SK-N-SH (cell line): ENCODE measurements around the gene GPR39. TPM values are rescaled to one million over a fixed set of nuclear protein-coding genes. Genes with fewer than 3 reads are reported as not detected.

ENCODE experiments used
- CTCF ChIA-PET: fragments of 300-600, 350-600 bp; formaldehyde crosslinking; extraction: SDS; loops from one replicate; lab custom pipeline; 2021; lab: Yijun Ruan, JAX
- POLR2A ChIA-PET: fragments of 350-600 bp; sonication (Branson Sonifier 250); formaldehyde crosslinking; extraction: SDS; loops from one replicate; lab custom pipeline; 2020; ENCODE audit warnings: antibody characterized with exemption, inconsistent platforms; lab: Yijun Ruan, JAX
- DNase-seq: peaks from one replicate; pipeline ENCODE4 v3.0.0; 2012
- H2AFZ ChIP-seq: fragments of 200-600 bp; sonication (generic); 2 replicates; pipeline ENCODE4 v1.8.1; 2016; ENCODE audit warnings: antibody characterized with exemption, mild to moderate bottlenecking, low read depth
- H3F3A ChIP-seq: fragments of 200-600 bp; sonication (generic); replicated peaks from 2 replicates; pipeline ENCODE3; 2016; ENCODE audit warnings: antibody characterized with exemption, mild to moderate bottlenecking; ENCODE audit not compliant: insufficient read depth
- H3K27ac ChIP-seq, 2 experiments: fragments of 200-500 bp in 1 of 2; fragments of 200-600 bp in 1 of 2; sonication (Bioruptor generic) in 1 of 2; sonication (generic), shearing (Covaris generic) in 1 of 2; 2 replicates each; pipeline versions ENCODE4 v1.5.1 to v1.6.1; 2014 to 2016; ENCODE audit warnings: low read depth in 2 of 2, inconsistent platforms in 1 of 2, low read length in 1 of 2, mild to moderate bottlenecking in 1 of 2, mixed read lengths in 1 of 2
- H3K27me3 ChIP-seq: fragments of 200-600 bp; sonication (generic), shearing (Covaris generic); 2 replicates; pipeline ENCODE4 v1.6.1; 2016; ENCODE audit warnings: mixed run types; ENCODE audit not compliant: insufficient read depth
- H3K36me3 ChIP-seq, 2 experiments: fragments of 200-500 bp in 1 of 2; fragments of 200-600 bp in 1 of 2; sonication (Bioruptor generic) in 1 of 2; sonication (generic) in 1 of 2; replicated peaks in 1 of 2; 2 replicates each; pipeline versions ENCODE3 to v1.5.1; 2014 to 2016; ENCODE audit warnings: low read length in 1 of 2, mild to moderate bottlenecking in 1 of 2; ENCODE audit not compliant: insufficient read depth in 2 of 2, control insufficient read depth in 1 of 2
- H3K4me1 ChIP-seq, 2 experiments: fragments of 200-500 bp in 1 of 2; fragments of 200-600 bp in 1 of 2; sonication (Bioruptor generic) in 1 of 2; sonication (generic), shearing (Covaris generic) in 1 of 2; 2 replicates each; pipeline versions ENCODE4 v1.5.1 to v1.6.1; 2014 to 2016; ENCODE audit warnings: low read depth in 1 of 2, low read length in 1 of 2, mixed run types in 1 of 2; ENCODE audit not compliant: insufficient read depth in 2 of 2, control insufficient read depth in 1 of 2
- H3K4me2 ChIP-seq: fragments of 200-600 bp; sonication (generic), shearing (Covaris generic); 2 replicates; pipeline ENCODE4 v1.6.1; 2017; ENCODE audit warnings: mixed run types
- H3K4me3 ChIP-seq, 2 experiments: fragments of 200-500 bp in 1 of 2; fragments of 200-600 bp in 1 of 2; sonication (Bioruptor generic) in 1 of 2; sonication (generic), shearing (Covaris generic) in 1 of 2; 2 replicates each; pipeline versions ENCODE4 v1.5.1 to v1.8.1; 2014 to 2016; ENCODE audit warnings: low read depth in 2 of 2, inconsistent platforms in 1 of 2, low read length in 1 of 2, mild to moderate bottlenecking in 1 of 2, mixed read lengths in 1 of 2, moderate library complexity in 1 of 2
- H3K79me2 ChIP-seq: fragments of 200-600 bp; sonication (generic); 2 replicates; pipeline ENCODE4 v1.8.1; 2017; ENCODE audit warnings: mild to moderate bottlenecking; ENCODE audit not compliant: insufficient read depth
- H3K9ac ChIP-seq: fragments of 200-600 bp; sonication (generic); 2 replicates; pipeline ENCODE4 v1.6.1; 2017; ENCODE audit warnings: mixed run types
- H3K9me2 ChIP-seq: fragments of 200-600 bp; sonication (generic); 2 replicates; pipeline ENCODE4 v1.6.1; 2017; ENCODE audit warnings: mixed run types
- H3K9me3 ChIP-seq: fragments of 200-600 bp; sonication (generic); 2 replicates; pipeline ENCODE4 v1.6.1; 2017; ENCODE audit warnings: mixed run types, mild to moderate bottlenecking, moderate library complexity
- H4K20me1 ChIP-seq: fragments of 200-600 bp; sonication (generic); 2 replicates; pipeline ENCODE4 v1.6.1; 2017; ENCODE audit warnings: mild to moderate bottlenecking, mixed run types; ENCODE audit not compliant: insufficient read depth
- CHD2 ChIP-seq: fragments of 150-350 bp; IDR thresholded peaks from 2 replicates; pipeline ENCODE4 v1.6.1; 2018; ENCODE audit warnings: low read length; ENCODE audit not compliant: partially characterized antibody
- FOSL2 ChIP-seq: IDR thresholded peaks from 2 replicates; pipeline ENCODE4 v1.4.0; 2012; ENCODE audit warnings: low read depth, mild to moderate bottlenecking, moderate library complexity, borderline replicate concordance
- FOXM1 ChIP-seq: IDR thresholded peaks from 2 replicates; pipeline ENCODE4 v1.4.0; 2012; ENCODE audit warnings: low read depth, mild to moderate bottlenecking
- GABPA ChIP-seq: IDR thresholded peaks from 2 replicates; pipeline ENCODE4 v1.4.0; 2012; ENCODE audit warnings: low read depth, mild to moderate bottlenecking
- MEF2A ChIP-seq: IDR thresholded peaks from 2 replicates; pipeline ENCODE4 v1.4.0; 2012; ENCODE audit warnings: low read depth, borderline replicate concordance
- NFIC ChIP-seq: IDR thresholded peaks from 2 replicates; pipeline ENCODE4 v1.4.0; 2012; ENCODE audit warnings: borderline replicate concordance
- POLR2AphosphoS5 ChIP-seq: IDR thresholded peaks from 2 replicates; pipeline ENCODE4 v1.6.1; 2012; ENCODE audit warnings: low read depth, low read length
- RAD21 ChIP-seq: IDR thresholded peaks from 2 replicates; pipeline ENCODE4 v1.6.1; 2012; ENCODE audit warnings: mild to moderate bottlenecking, low read length
- RCOR1 ChIP-seq: fragments of 150-350 bp; IDR thresholded peaks from 2 replicates; pipeline ENCODE4 v1.6.1; 2017; ENCODE audit warnings: antibody characterized with exemption, low read length
- SIN3A ChIP-seq: IDR thresholded peaks from 2 replicates; pipeline ENCODE4 v1.6.1; 2012; ENCODE audit warnings: low read depth, mild to moderate bottlenecking, low read length, moderate library complexity, borderline replicate concordance
- TCF12 ChIP-seq: IDR thresholded peaks from 2 replicates; pipeline ENCODE4 v1.4.0; 2012
- WGBS: methylation state at CpG from one replicate; pipeline ENCODE4 v1.1.6; 2017; ENCODE audit warnings: low lambda C conversion rate; 5-methylcytosine and 5-hydroxymethylcytosine counted together
- polyA plus RNA-seq, 3 experiments: library from polyadenylated mRNA; depleted of rRNA; stranded (reverse); fragments of >200 nt; gene quantifications; 2 replicates each; pipeline ENCODE4 v1.2.3, GENCODE V29; 2012
- TF ChIP-seq, protein P1 (sequence below): IDR thresholded peaks from 2 replicates; pipeline ENCODE4 v1.4.0; 2012; ENCODE audit warnings: low read depth, borderline replicate concordance
- TF ChIP-seq, protein P2 (sequence below): IDR thresholded peaks from 2 replicates; pipeline ENCODE4 v1.4.0; 2012; ENCODE audit warnings: low read depth, borderline replicate concordance
- TF ChIP-seq, protein P3 (sequence below): IDR thresholded peaks from 2 replicates; pipeline ENCODE4; 2012
- TF ChIP-seq, protein P4 (sequence below): fragments of 200-600 bp; sonication (generic); IDR thresholded peaks from 2 replicates; pipeline ENCODE4 v1.6.1; 2017; ENCODE audit warnings: antibody characterized with exemption, mild to moderate bottlenecking, moderate library complexity
- TF ChIP-seq, protein P5 (sequence below): IDR thresholded peaks from 2 replicates; pipeline ENCODE4 v1.6.1; 2012; ENCODE audit warnings: mild to moderate bottlenecking, low read depth, low read length, moderate library complexity
- TF ChIP-seq, protein P6 (sequence below): fragments of 150-350 bp; IDR thresholded peaks from 2 replicates; pipeline ENCODE4 v1.6.1; 2017; ENCODE audit warnings: antibody characterized with exemption, low read length, low read depth, borderline replicate concordance

GPR39 gene
- polyA plus RNA-seq, 1 of the 3 experiments (the other 2 are of a cell fraction), result 2.3 TPM

DNA sequence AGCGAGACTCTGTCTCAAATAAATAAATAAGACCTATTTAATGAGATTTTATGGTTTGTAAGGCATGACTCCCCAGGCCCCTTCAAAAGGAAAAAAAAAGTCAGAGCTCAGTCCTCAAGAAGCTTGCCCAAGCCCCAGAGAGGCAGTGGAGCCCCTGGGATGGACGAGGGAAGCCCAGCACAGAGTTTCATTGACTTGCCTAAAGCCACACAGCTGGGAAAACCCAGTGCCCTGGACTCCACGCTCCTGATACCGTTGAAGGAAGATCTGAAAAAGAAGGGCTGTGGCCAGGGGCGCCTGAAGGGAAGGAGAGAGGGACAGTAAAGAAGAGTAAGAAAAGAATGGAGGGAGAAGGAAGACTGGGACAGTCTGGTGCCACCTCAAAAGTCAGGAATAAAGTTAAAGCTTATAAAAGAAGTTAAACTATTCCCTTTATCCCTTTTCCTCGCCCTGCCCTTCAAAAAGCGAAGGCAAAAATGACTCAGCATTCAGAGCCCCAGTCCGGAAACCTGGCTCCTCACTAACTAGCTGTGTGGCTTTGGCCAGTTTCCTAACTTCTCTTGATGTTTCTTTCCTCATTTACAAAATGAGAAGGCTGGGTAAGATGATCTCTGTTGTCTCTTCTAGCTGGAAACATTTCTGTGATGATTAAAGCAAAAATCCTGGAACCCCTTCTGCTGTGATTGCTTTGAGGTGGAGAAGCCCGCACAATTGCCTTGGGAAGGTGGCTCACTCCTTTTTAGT lies 206.7 kb downstream of the GPR39 start (continued):
- TF ChIP-seq SIN3A (no peak), CHD2 (no peak), FOXM1 (no peak), TCF12 (no peak; the same call in 1 of the 2 replicates), RAD21 (no peak), NFIC (peak; percentile 56; the same call in 1 of the 2 replicates), GABPA (no peak)
- TF ChIP-seq, protein P1, sequence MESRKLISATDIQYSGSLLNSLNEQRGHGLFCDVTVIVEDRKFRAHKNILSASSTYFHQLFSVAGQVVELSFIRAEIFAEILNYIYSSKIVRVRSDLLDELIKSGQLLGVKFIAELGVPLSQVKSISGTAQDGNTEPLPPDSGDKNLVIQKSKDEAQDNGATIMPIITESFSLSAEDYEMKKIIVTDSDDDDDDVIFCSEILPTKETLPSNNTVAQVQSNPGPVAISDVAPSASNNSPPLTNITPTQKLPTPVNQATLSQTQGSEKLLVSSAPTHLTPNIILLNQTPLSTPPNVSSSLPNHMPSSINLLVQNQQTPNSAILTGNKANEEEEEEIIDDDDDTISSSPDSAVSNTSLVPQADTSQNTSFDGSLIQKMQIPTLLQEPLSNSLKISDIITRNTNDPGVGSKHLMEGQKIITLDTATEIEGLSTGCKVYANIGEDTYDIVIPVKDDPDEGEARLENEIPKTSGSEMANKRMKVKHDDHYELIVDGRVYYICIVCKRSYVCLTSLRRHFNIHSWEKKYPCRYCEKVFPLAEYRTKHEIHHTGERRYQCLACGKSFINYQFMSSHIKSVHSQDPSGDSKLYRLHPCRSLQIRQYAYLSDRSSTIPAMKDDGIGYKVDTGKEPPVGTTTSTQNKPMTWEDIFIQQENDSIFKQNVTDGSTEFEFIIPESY, result no peak
- TF ChIP-seq, protein P2, sequence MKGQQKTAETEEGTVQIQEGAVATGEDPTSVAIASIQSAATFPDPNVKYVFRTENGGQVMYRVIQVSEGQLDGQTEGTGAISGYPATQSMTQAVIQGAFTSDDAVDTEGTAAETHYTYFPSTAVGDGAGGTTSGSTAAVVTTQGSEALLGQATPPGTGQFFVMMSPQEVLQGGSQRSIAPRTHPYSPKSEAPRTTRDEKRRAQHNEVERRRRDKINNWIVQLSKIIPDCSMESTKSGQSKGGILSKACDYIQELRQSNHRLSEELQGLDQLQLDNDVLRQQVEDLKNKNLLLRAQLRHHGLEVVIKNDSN, result no peak
- TF ChIP-seq, protein P3, sequence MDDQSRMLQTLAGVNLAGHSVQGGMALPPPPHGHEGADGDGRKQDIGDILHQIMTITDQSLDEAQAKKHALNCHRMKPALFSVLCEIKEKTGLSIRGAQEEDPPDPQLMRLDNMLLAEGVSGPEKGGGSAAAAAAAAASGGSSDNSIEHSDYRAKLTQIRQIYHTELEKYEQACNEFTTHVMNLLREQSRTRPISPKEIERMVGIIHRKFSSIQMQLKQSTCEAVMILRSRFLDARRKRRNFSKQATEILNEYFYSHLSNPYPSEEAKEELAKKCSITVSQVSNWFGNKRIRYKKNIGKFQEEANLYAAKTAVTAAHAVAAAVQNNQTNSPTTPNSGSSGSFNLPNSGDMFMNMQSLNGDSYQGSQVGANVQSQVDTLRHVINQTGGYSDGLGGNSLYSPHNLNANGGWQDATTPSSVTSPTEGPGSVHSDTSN, result peak; percentile 50

DNA sequence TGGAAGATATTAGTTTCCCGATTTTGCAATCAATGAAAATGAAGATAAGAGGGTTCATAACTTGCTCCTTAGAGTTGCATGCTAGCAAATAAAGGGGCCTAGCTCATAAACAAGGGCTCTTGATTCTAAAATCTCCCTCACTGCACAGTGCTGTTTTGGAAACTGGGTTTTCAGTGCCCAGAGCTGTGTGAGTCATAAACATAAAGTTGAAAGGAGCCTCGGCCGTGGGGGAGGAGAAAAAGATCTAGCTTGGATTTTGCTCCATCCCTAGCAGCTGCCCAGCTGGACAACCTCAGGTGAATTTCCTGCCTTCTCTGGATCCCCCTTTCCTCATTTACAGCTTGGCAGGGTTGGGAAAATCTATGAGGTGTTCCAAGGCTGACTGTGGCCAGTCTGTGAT lies 210.9 kb downstream of the GPR39 start:
- no peaks in the 10 kb centered on the region for H4K20me1 ChIP-seq
- H3K79me2 ChIP-seq, result no peaks in the 10 kb centered on the region
- no peak overlapping the region for H2AFZ ChIP-seq
- ChIA-PET CTCF (interaction anchor here (1.2 kb wide), 1 partner anchor 80 kb away, joined by 3 read pairs; no protein-coding TSS in a partner anchor), POLR2A (no interaction called here)
- no peak overlapping the region for H3K4me2 ChIP-seq
- H3K9me2 ChIP-seq, result no peaks in the 10 kb centered on the region
- H3K4me1 ChIP-seq, result peaks cover 3 to 4% of the 10 kb centered on the region in 2 experiments; a peak in 2 of 4 replicates
- no peak overlapping the region for H3K27ac ChIP-seq
- no peaks in the 10 kb centered on the region for H3K9me3 ChIP-seq
- H3K36me3 ChIP-seq, result no peaks in the 10 kb centered on the region
- H3F3A ChIP-seq, result peaks cover 7% of the 10 kb centered on the region
- no peak overlapping the region for H3K4me3 ChIP-seq
- H3K9ac ChIP-seq, result no peak overlapping the region
- no peaks in the 10 kb centered on the region for H3K27me3 ChIP-seq
- 56% methylated on average over 3 of the region's 3 CpGs for WGBS
- no peak for DNase-seq
- TF ChIP-seq, protein P4, sequence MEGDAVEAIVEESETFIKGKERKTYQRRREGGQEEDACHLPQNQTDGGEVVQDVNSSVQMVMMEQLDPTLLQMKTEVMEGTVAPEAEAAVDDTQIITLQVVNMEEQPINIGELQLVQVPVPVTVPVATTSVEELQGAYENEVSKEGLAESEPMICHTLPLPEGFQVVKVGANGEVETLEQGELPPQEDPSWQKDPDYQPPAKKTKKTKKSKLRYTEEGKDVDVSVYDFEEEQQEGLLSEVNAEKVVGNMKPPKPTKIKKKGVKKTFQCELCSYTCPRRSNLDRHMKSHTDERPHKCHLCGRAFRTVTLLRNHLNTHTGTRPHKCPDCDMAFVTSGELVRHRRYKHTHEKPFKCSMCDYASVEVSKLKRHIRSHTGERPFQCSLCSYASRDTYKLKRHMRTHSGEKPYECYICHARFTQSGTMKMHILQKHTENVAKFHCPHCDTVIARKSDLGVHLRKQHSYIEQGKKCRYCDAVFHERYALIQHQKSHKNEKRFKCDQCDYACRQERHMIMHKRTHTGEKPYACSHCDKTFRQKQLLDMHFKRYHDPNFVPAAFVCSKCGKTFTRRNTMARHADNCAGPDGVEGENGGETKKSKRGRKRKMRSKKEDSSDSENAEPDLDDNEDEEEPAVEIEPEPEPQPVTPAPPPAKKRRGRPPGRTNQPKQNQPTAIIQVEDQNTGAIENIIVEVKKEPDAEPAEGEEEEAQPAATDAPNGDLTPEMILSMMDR, result no peak
- TF ChIP-seq, protein P5, sequence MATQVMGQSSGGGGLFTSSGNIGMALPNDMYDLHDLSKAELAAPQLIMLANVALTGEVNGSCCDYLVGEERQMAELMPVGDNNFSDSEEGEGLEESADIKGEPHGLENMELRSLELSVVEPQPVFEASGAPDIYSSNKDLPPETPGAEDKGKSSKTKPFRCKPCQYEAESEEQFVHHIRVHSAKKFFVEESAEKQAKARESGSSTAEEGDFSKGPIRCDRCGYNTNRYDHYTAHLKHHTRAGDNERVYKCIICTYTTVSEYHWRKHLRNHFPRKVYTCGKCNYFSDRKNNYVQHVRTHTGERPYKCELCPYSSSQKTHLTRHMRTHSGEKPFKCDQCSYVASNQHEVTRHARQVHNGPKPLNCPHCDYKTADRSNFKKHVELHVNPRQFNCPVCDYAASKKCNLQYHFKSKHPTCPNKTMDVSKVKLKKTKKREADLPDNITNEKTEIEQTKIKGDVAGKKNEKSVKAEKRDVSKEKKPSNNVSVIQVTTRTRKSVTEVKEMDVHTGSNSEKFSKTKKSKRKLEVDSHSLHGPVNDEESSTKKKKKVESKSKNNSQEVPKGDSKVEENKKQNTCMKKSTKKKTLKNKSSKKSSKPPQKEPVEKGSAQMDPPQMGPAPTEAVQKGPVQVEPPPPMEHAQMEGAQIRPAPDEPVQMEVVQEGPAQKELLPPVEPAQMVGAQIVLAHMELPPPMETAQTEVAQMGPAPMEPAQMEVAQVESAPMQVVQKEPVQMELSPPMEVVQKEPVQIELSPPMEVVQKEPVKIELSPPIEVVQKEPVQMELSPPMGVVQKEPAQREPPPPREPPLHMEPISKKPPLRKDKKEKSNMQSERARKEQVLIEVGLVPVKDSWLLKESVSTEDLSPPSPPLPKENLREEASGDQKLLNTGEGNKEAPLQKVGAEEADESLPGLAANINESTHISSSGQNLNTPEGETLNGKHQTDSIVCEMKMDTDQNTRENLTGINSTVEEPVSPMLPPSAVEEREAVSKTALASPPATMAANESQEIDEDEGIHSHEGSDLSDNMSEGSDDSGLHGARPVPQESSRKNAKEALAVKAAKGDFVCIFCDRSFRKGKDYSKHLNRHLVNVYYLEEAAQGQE, result no peak
- no peak for TF ChIP-seq MEF2A
- TF ChIP-seq, protein P1, result no peak
- no peak for TF ChIP-seq FOSL2
- TF ChIP-seq, protein P6, sequence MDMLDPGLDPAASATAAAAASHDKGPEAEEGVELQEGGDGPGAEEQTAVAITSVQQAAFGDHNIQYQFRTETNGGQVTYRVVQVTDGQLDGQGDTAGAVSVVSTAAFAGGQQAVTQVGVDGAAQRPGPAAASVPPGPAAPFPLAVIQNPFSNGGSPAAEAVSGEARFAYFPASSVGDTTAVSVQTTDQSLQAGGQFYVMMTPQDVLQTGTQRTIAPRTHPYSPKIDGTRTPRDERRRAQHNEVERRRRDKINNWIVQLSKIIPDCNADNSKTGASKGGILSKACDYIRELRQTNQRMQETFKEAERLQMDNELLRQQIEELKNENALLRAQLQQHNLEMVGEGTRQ, result no peak
- no peak for TF ChIP-seq RCOR1
- no peak for TF ChIP-seq POLR2AphosphoS5
